HL-60 (cell line): ENCODE data around the gene SULT2B1.

Source experiments
- GABPA ChIP-seq: IDR thresholded peaks from 2 replicates; pipeline ENCODE4 v1.6.1; 2012; ENCODE audit warnings: low read depth
- POLR2AphosphoS5 ChIP-seq: IDR thresholded peaks from 2 replicates; pipeline ENCODE4 v1.6.1; 2012; ENCODE audit warnings: low read depth
- SPI1 ChIP-seq: IDR thresholded peaks from 2 replicates; pipeline ENCODE4 v1.6.1; 2012; ENCODE audit warnings: low read depth, mild to moderate bottlenecking, borderline replicate concordance
- TF ChIP-seq, protein P1 (sequence below): IDR thresholded peaks from one replicate; pipeline ENCODE4 v1.5.1; 2011; ENCODE audit warnings: low read length, control low read depth, inconsistent platforms; ENCODE audit not compliant: insufficient read depth

DNA sequence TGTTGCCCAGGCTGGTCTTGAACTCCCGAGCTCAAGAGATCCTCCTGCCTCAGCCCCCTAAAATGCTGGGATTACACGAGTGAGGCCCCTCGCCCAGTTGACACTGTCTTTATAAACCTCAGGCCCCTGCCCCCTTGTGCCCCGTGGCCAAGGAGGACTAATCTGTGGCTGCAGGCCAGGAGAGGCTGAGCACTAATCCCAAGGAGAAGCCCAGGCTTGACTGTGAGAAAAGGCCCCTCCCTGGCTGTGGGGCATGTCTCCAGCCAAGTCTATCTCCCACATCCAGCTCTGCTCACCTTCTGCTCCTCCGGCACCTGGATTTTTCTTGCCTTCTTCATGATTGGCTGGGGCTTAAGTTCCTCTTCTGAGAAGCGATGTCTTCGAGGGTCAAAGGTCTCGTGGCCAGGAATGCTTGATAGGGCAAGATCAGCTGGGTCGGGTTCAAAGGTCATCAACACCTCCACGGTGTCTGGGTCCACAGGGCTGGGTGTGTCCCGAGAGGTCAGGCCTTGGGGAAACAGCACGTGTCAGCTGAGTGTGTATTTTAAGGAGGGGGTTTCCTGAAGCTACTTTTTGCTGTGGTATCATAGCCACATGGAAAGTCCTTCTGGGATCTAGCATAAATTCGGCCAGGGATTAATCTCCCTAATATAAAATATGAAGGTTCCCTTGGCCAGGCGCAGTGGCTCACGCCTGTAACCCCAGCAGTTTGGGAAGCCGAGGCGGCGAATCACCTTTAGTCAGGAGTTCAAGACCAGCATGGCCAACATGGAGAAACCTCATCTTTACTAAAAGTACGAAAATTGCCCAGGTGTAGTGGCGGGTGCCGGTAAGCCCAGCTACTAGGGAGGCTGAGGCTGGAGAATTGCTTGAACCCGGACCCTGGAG is 81.4 kb downstream of the SULT2B1 start:
- TF ChIP-seq SPI1: no peak
- TF ChIP-seq, protein P1, sequence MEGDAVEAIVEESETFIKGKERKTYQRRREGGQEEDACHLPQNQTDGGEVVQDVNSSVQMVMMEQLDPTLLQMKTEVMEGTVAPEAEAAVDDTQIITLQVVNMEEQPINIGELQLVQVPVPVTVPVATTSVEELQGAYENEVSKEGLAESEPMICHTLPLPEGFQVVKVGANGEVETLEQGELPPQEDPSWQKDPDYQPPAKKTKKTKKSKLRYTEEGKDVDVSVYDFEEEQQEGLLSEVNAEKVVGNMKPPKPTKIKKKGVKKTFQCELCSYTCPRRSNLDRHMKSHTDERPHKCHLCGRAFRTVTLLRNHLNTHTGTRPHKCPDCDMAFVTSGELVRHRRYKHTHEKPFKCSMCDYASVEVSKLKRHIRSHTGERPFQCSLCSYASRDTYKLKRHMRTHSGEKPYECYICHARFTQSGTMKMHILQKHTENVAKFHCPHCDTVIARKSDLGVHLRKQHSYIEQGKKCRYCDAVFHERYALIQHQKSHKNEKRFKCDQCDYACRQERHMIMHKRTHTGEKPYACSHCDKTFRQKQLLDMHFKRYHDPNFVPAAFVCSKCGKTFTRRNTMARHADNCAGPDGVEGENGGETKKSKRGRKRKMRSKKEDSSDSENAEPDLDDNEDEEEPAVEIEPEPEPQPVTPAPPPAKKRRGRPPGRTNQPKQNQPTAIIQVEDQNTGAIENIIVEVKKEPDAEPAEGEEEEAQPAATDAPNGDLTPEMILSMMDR: no peak
- no peak; the same call in 1 of the 2 replicates for TF ChIP-seq POLR2AphosphoS5
- TF ChIP-seq GABPA: no peak
